Gastroesophageal sphincter (tissue), 3 donors: ENCODE data around the gene OFD1.

Experiments
- POLR2A ChIP-seq, 2 donors: fragments of 450-650 bp; IDR thresholded peaks; one replicate each; pipeline ENCODE4 v1.6.1; 2017; ENCODE audit warnings: antibody characterized with exemption in 2 of 2, mild to moderate bottlenecking in 2 of 2, moderate library complexity in 1 of 2
- TF ChIP-seq, protein P1 (sequence below), 4 experiments: fragments of 200-600 bp in 2 of 4; fragments of 450-650 bp in 2 of 4; sonication (generic) in 1 of 4; IDR thresholded peaks; one replicate each; pipeline ENCODE4 v1.5.1; 2017 to 2019; ENCODE audit warnings: antibody characterized with exemption in 4 of 4, mild to moderate bottlenecking in 2 of 4, moderate library complexity in 2 of 4

DNA sequence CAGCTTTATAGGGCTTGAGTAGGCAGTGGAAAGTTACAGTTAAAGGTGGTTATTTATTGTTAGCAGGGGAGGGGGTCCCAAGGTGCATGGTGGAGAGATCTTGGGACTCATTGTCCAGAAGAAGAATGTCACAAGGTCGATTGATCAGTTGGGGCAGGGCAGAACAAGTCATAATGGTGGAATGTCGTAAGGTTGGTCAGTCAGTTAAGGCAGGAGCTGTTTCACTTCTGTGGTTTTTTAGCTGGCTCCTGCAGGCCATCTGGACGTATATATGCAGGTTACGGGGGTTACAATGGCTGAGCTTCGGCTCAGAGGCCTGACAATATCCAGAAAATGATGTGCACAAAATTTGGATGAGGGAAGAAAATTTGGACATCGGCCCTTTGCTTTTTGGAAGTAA, 7.1 kb downstream of the OFD1 start:
- TF ChIP-seq, protein P1, sequence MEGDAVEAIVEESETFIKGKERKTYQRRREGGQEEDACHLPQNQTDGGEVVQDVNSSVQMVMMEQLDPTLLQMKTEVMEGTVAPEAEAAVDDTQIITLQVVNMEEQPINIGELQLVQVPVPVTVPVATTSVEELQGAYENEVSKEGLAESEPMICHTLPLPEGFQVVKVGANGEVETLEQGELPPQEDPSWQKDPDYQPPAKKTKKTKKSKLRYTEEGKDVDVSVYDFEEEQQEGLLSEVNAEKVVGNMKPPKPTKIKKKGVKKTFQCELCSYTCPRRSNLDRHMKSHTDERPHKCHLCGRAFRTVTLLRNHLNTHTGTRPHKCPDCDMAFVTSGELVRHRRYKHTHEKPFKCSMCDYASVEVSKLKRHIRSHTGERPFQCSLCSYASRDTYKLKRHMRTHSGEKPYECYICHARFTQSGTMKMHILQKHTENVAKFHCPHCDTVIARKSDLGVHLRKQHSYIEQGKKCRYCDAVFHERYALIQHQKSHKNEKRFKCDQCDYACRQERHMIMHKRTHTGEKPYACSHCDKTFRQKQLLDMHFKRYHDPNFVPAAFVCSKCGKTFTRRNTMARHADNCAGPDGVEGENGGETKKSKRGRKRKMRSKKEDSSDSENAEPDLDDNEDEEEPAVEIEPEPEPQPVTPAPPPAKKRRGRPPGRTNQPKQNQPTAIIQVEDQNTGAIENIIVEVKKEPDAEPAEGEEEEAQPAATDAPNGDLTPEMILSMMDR (IDR thresholded peaks at IDR 0.05) = no peak
- no peak for TF ChIP-seq POLR2A (IDR thresholded peaks at IDR 0.05)
